Brain microvascular endothelial cell (primary cell): ENCODE data around the gene TRAPPC10.

ENCODE experiments used
- DNase-seq: peaks from one replicate; pipeline ENCODE4 v3.0.0-alpha.2; 2020
- H3K27ac ChIP-seq: fragments of 250-450 bp; sonication (Bioruptor Pico); 2 replicates; pipeline ENCODE4 v1.5.1; 2020; ENCODE audit warnings: mild to moderate bottlenecking, moderate library complexity
- H3K27me3 ChIP-seq: fragments of 250-450 bp; sonication (Bioruptor Pico); replicated peaks from 2 replicates; pipeline ENCODE4 v1.5.1; 2020; ENCODE audit warnings: mild to moderate bottlenecking
- H3K36me3 ChIP-seq: fragments of 250-450 bp; sonication (Bioruptor Pico); replicated peaks from 2 replicates; pipeline ENCODE4 v1.5.1; 2020; ENCODE audit warnings: mild to moderate bottlenecking
- H3K4me3 ChIP-seq: 2 replicates; pipeline ENCODE4 v1.5.1; 2011; ENCODE audit warnings: low read depth, mild to moderate bottlenecking, control low read depth, low read length, moderate library complexity
- CTCF ChIP-seq: IDR thresholded peaks from 2 replicates; pipeline ENCODE4 v1.5.1; 2011; ENCODE audit warnings: low read depth, mild to moderate bottlenecking, moderate library complexity, low read length, control low read depth, inconsistent platforms; ENCODE audit errors: missing control alignments
- in situ Hi-C: cut with HindIII; loops from 2 replicates; pipeline ENCODE4 v1.10.0; 2017; ENCODE audit warnings: low sequenced_read_pairs, low pct_ligation_motif_present

Gene TRAPPC10

GRCh38 chr21:44024887-44025353 is 12.8 kb downstream of the TRAPPC10 start:
- Histone ChIP-seq H3K4me3 (no peak overlapping the region), H3K27me3 (no peaks in the 10 kb centered on the region), H3K36me3 (no peaks in the 10 kb centered on the region), H3K27ac (peak overlapping the region; percentile 1)
- in situ Hi-C loops: no loop called here
- peak; percentile 72 for DNase-seq
- TF ChIP-seq CTCF: peak; percentile 17

- no peak for DNase-seq
- in situ Hi-C loops: no loop called here
- TF ChIP-seq CTCF: no peak
- Histone ChIP-seq H3K4me3 (no peak overlapping the region), H3K27me3 (no peaks in the 10 kb centered on the region), H3K27ac (no peak overlapping the region), H3K36me3 (peaks cover 4% of the 10 kb centered on the region)
These were observed 15.6 kb downstream of the TRAPPC10 start for GRCh38 chr21:44027607-44028286.

- DNase-seq: no peak
- no peak overlapping the region for H3K4me3 ChIP-seq
- TF ChIP-seq CTCF: no peak
- in situ Hi-C loops: no loop called here
- no peaks in the 10 kb centered on the region for H3K27me3 ChIP-seq
- peaks cover 9% of the 10 kb centered on the region for H3K36me3 ChIP-seq
- H3K27ac ChIP-seq: no peak overlapping the region
These were observed 16.2 kb downstream of the TRAPPC10 start for GRCh38 chr21:44028287-44028659.

- no peak overlapping the region for H3K27ac ChIP-seq
- in situ Hi-C loops: no loop called here
- H3K4me3 ChIP-seq: no peak overlapping the region
- peaks cover 18% of the 10 kb centered on the region for H3K36me3 ChIP-seq
- no peak for DNase-seq
- no peaks in the 10 kb centered on the region for H3K27me3 ChIP-seq
- TF ChIP-seq CTCF: no peak
These were observed 17.5 kb downstream of the TRAPPC10 start for GRCh38 chr21:44029460-44030087.

- TF ChIP-seq CTCF: no peak
- no peak overlapping the region for H3K4me3 ChIP-seq
- H3K36me3 ChIP-seq: peaks cover 51% of the 10 kb centered on the region
- in situ Hi-C loops: no loop called here
- no peak overlapping the region for H3K27ac ChIP-seq
- no peaks in the 10 kb centered on the region for H3K27me3 ChIP-seq
- no peak for DNase-seq
These were observed 23.1 kb downstream of the TRAPPC10 start for GRCh38 chr21:44035244-44035643.
